Measurements from ENCODE around the gene CYP4F22.
A peak's percentile ranks its signal among the peaks of the same experiment; 100 is the strongest.
"Not testable (repeated sequence)": the region's sequence is repeated elsewhere in the genome, so short reads cannot be mapped to it uniquely, and the experiment has no call there.

CYP4F22 gene

GRCh38 chr19:15508035-15508710 lies at the start of gene CYP4F22:
Gene CYP4F22 (plus strand): TSS chr19:15508525. CDS start chr19:15525337, 16,812 bp downstream.
- peak; percentile 16 for DNase-seq

GRCh38 chr19:15461694-15462093 lies 46.6 kb upstream of the CYP4F22 start:
- DNase-seq, result no peak

- peak; percentile 28 for DNase-seq
These were observed 44.4 kb upstream of the CYP4F22 start for GRCh38 chr19:15463861-15464371.

- DNase-seq, result no peak
These were observed 43.6 kb upstream of the CYP4F22 start, which contains the start of gene RASAL3 for GRCh38 chr19:15464394-15465385. Gene RASAL3 (minus strand): TSS chr19:15464544. CDS start chr19:15464358, 186 bp downstream.

- peak; percentile 43 for DNase-seq
These were observed 41.2 kb upstream of the CYP4F22 start for GRCh38 chr19:15466851-15467733.

GRCh38 chr19:15467734-15468214 lies 40.6 kb upstream of the CYP4F22 start:
- no peak for DNase-seq

GRCh38 chr19:15468675-15469512 lies 39.4 kb upstream of the CYP4F22 start:
- DNase-seq, result no peak

GRCh38 chr19:15469513-15470297 lies 38.6 kb upstream of the CYP4F22 start:
- no peak for DNase-seq

- DNase-seq, result no peak
These were observed 36.7 kb upstream of the CYP4F22 start for GRCh38 chr19:15471639-15472101.

GRCh38 chr19:15473821-15474220 lies 34.5 kb upstream of the CYP4F22 start:
- not testable (repeated sequence) for DNase-seq

GRCh38 chr19:15475169-15475568 lies 33.2 kb upstream of the CYP4F22 start:
- no peak for DNase-seq

GRCh38 chr19:15475611-15476010 lies 32.7 kb upstream of the CYP4F22 start:
- no peak for DNase-seq

GRCh38 chr19:15476325-15476724 lies 32.0 kb upstream of the CYP4F22 start:
- DNase-seq, result no peak

- peak; percentile 23 for DNase-seq
These were observed 28.7 kb upstream of the CYP4F22 start, which contains the start of gene PGLYRP2 for GRCh38 chr19:15479391-15480345. Gene PGLYRP2 (minus strand): TSS chr19:15479501. CDS start chr19:15479371, 130 bp downstream.

GRCh38 chr19:15480996-15481395 lies 27.3 kb upstream of the CYP4F22 start:
- not testable (repeated sequence) for DNase-seq

GRCh38 chr19:15485768-15486167 lies 22.6 kb upstream of the CYP4F22 start:
- not testable (repeated sequence) for DNase-seq

- DNase-seq, result no peak
These were observed 21.3 kb upstream of the CYP4F22 start for GRCh38 chr19:15487038-15487437.

- no peak for DNase-seq
These were observed 19.7 kb upstream of the CYP4F22 start for GRCh38 chr19:15488489-15489226.
